LHCN-M2 (cell line): Measurements from ENCODE around the gene PHLPP1. TPM values are rescaled to one million over a fixed set of nuclear protein-coding genes. Genes with fewer than 3 reads are reported as not detected.

Experiments used
- DNase-seq: peaks from one replicate; pipeline ENCODE4 v3.0.0-alpha.2; 2012; ENCODE audit warnings: low read depth
- total RNA-seq: library from RNA; depleted of rRNA; stranded (reverse); fragments of >200 nt; gene quantifications from 2 replicates; pipeline ENCODE4 v1.2.3, GENCODE V29; 2014

The PHLPP1 gene
- total RNA-seq, 1 experiment from 2014 or later = 9.6 TPM

- DNase-seq = no peak
Measured at GRCh38 chr18:62844850-62845643, 129.7 kb downstream of the PHLPP1 start.

GRCh38 chr18:62846313-62846712 lies 131.0 kb downstream of the PHLPP1 start:
- DNase-seq = no peak

GRCh38 chr18:62847081-62847480 lies 131.7 kb downstream of the PHLPP1 start:
- no peak for DNase-seq

- no peak for DNase-seq
Measured at GRCh38 chr18:62848946-62849345, 133.6 kb downstream of the PHLPP1 start.

- no peak for DNase-seq
Measured at GRCh38 chr18:62850619-62851306, 135.4 kb downstream of the PHLPP1 start.

GRCh38 chr18:62852851-62853250 lies 137.5 kb downstream of the PHLPP1 start:
- peak; percentile 58 for DNase-seq

GRCh38 chr18:62856294-62856693 lies 141.0 kb downstream of the PHLPP1 start:
- no peak for DNase-seq

GRCh38 chr18:62857263-62857976 lies 142.1 kb downstream of the PHLPP1 start:
- peak; percentile 38 for DNase-seq

GRCh38 chr18:62860062-62860461 lies 144.7 kb downstream of the PHLPP1 start:
- no peak for DNase-seq

GRCh38 chr18:62862466-62862865 lies 147.1 kb downstream of the PHLPP1 start:
- DNase-seq = peak; percentile 36

- peak; percentile 89 for DNase-seq
Measured at GRCh38 chr18:62863579-62864001, 148.2 kb downstream of the PHLPP1 start.

- DNase-seq = no peak
Measured at GRCh38 chr18:62865498-62865897, 150.2 kb downstream of the PHLPP1 start.

- no peak for DNase-seq
Measured at GRCh38 chr18:62867534-62867933, 152.2 kb downstream of the PHLPP1 start.

- no peak for DNase-seq
Measured at GRCh38 chr18:62868645-62869044, 153.3 kb downstream of the PHLPP1 start.

- no peak for DNase-seq
Measured at GRCh38 chr18:62870643-62871042, 155.3 kb downstream of the PHLPP1 start.

- DNase-seq = no peak
Measured at GRCh38 chr18:62875323-62875722, 160.0 kb downstream of the PHLPP1 start.

GRCh38 chr18:62876111-62876510 lies 160.8 kb downstream of the PHLPP1 start:
- no peak for DNase-seq

GRCh38 chr18:62876828-62877227 lies 161.5 kb downstream of the PHLPP1 start:
- no peak for DNase-seq

- DNase-seq = peak; percentile 79
Measured at GRCh38 chr18:62877411-62878221, 162.3 kb downstream of the PHLPP1 start.

- DNase-seq = no peak
Measured at GRCh38 chr18:62878305-62878704, 163.0 kb downstream of the PHLPP1 start.

- DNase-seq = no peak
Measured at GRCh38 chr18:62880034-62880433, 164.7 kb downstream of the PHLPP1 start.
